Suprapubic skin (tissue), 4 donors: ENCODE measurements around the gene MTCL1. TPM values are rescaled to one million over a fixed set of nuclear protein-coding genes. Genes with fewer than 3 reads are reported as not detected.

Experiments used
- DNase-seq, 2 donors: peaks; one replicate each; pipeline ENCODE4 v3.0.0-alpha.2; 2019; ENCODE audit warnings: low spot score in 2 of 2
- H3K27ac ChIP-seq: fragments of 200-600 bp; sonication (generic); one replicate; pipeline ENCODE4 v1.5.1; 2019
- H3K27me3 ChIP-seq: fragments of 200-600 bp; sonication (generic); one replicate; pipeline ENCODE4 v1.5.1; 2019
- H3K36me3 ChIP-seq: fragments of 200-600 bp; sonication (generic); one replicate; pipeline ENCODE4 v1.5.1; 2019
- H3K4me1 ChIP-seq: fragments of 200-600 bp; sonication (generic); one replicate; pipeline ENCODE4 v1.5.1; 2019
- H3K4me3 ChIP-seq: fragments of 200-600 bp; sonication (generic); one replicate; pipeline ENCODE4 v1.5.1; 2019; ENCODE audit warnings: mild to moderate bottlenecking
- H3K9me3 ChIP-seq: fragments of 200-600 bp; sonication (generic); one replicate; pipeline ENCODE4 v1.5.1; 2019
- EP300 ChIP-seq: sonication (generic); formaldehyde crosslinking; IDR thresholded peaks from one replicate; pipeline ENCODE4 v1.6.1; 2017; ENCODE audit warnings: antibody characterized with exemption
- POLR2A ChIP-seq, 2 donors: fragments of 450-650 bp; IDR thresholded peaks; one replicate each; pipeline ENCODE4 v1.6.1; 2017; ENCODE audit warnings: antibody characterized with exemption in 2 of 2, mild to moderate bottlenecking in 2 of 2, moderate library complexity in 2 of 2
- POLR2AphosphoS5 ChIP-seq, 3 donors: sonication (generic); formaldehyde crosslinking; IDR thresholded peaks; one replicate each; pipeline ENCODE4 v1.6.1; 2017; ENCODE audit warnings: antibody characterized with exemption in 3 of 3
- WGBS: methylation state at CpG from one replicate; pipeline ENCODE4 v1.1.5; 2018; 5-methylcytosine and 5-hydroxymethylcytosine counted together
- total RNA-seq, 4 donors: library from RNA; depleted of rRNA; stranded (reverse); fragments of >200 nt; gene quantifications; one replicate each; pipeline ENCODE4 v1.1.0, GENCODE V29; 2016
- TF ChIP-seq, protein P1 (sequence below), 2 donors: fragments of 200-600 bp in 1 of 2; fragments of 450-650 bp in 1 of 2; sonication (generic) in 1 of 2; IDR thresholded peaks; one replicate each; pipeline ENCODE4 v1.5.1; 2016 to 2019; ENCODE audit warnings: antibody characterized with exemption in 2 of 2, mild to moderate bottlenecking in 1 of 2, moderate library complexity in 1 of 2

MTCL1 gene
- total RNA-seq, 4 donors from 2014 or later, result 7.0 to 9.4 (median 8.1) TPM

DNA sequence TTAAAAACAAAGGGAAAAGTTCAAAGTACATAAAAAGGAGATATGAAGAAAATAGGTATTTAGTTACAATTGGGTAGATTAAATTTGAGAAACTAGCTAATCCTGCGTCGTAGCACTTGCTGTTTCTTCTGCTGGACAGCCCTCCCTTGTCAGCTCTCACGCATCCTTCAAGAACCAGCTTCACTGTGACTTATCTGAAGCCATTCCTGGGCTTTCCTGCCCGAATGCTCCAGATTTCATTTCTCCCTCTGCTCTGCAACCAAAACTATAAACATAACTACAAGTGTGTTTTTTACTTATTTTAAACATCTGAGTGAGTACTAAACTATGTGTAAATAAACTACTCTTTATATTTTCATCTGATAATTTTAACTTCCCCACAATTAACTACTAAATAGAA lies 149.2 kb downstream of the MTCL1 start:
- Histone ChIP-seq H3K36me3 (no peaks in the 10 kb centered on the region), H3K4me3 (no peak overlapping the region), H3K27ac (no peak overlapping the region), H3K9me3 (no peaks in the 10 kb centered on the region), H3K27me3 (no peaks in the 10 kb centered on the region), H3K4me1 (no peaks in the 10 kb centered on the region)
- TF ChIP-seq POLR2AphosphoS5 (IDR thresholded peaks at IDR 0.05), result no peak
- TF ChIP-seq, protein P1, sequence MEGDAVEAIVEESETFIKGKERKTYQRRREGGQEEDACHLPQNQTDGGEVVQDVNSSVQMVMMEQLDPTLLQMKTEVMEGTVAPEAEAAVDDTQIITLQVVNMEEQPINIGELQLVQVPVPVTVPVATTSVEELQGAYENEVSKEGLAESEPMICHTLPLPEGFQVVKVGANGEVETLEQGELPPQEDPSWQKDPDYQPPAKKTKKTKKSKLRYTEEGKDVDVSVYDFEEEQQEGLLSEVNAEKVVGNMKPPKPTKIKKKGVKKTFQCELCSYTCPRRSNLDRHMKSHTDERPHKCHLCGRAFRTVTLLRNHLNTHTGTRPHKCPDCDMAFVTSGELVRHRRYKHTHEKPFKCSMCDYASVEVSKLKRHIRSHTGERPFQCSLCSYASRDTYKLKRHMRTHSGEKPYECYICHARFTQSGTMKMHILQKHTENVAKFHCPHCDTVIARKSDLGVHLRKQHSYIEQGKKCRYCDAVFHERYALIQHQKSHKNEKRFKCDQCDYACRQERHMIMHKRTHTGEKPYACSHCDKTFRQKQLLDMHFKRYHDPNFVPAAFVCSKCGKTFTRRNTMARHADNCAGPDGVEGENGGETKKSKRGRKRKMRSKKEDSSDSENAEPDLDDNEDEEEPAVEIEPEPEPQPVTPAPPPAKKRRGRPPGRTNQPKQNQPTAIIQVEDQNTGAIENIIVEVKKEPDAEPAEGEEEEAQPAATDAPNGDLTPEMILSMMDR (IDR thresholded peaks at IDR 0.05), result no peak
- WGBS, result 67% methylated on average over 4 of the region's 4 CpGs
- no peak for DNase-seq

DNA sequence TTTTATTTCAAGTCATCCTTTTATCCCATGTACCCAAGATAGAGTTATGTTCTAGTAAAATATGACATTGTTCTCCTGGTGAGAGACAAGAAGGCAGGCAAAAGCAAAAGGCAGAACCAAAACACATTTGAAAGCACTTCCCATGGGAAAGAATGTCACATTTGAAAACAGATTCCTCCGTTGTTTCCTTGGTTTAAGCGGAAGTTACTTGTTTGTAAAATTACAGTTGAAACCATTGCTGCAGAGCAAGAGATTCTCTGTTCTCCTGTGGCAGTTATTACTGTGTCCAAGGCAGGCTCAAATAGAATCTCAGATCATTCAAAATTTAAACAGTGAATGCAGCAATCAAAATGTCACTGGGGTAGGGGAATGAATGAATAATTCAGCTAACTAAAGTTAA lies 149.6 kb downstream of the MTCL1 start:
- H3K9me3 ChIP-seq, result no peaks in the 10 kb centered on the region
- no peak for DNase-seq
- WGBS, result 69% methylated on average over 2 of the region's 2 CpGs
- no peaks in the 10 kb centered on the region for H3K27me3 ChIP-seq
- H3K4me3 ChIP-seq, result no peak overlapping the region
- no peaks in the 10 kb centered on the region for H3K4me1 ChIP-seq
- no peak for TF ChIP-seq POLR2AphosphoS5 (IDR thresholded peaks at IDR 0.05)
- no peaks in the 10 kb centered on the region for H3K36me3 ChIP-seq
- no peak overlapping the region for H3K27ac ChIP-seq

DNA sequence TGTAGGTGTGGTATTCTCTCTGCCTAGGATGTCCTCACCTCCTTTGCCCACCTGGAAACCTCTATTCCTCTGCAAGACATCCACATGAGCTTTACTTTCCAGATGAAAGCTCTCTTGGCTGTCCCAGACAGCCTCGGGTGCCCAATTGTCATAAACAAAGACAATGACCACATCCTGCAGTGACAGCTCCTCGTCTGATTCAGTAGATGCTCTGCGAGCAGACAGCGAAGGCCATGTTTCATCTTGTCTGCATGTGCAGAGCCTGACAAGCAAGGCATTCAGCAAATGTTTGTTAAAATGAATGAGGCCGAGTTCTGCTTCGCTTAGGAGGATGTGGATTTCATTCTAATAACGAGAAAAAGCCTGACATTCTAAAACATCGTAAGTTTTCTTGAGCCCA lies 150.9 kb downstream of the MTCL1 start:
- TF ChIP-seq POLR2AphosphoS5 (IDR thresholded peaks at IDR 0.05) (no peak), EP300 (no peak), POLR2A (IDR thresholded peaks at IDR 0.05) (no peak)
- TF ChIP-seq, protein P1 (IDR thresholded peaks at IDR 0.05), result no peak
- Histone ChIP-seq H3K27ac (no peak overlapping the region), H3K36me3 (no peaks in the 10 kb centered on the region), H3K4me3 (no peak overlapping the region), H3K4me1 (no peaks in the 10 kb centered on the region), H3K27me3 (no peaks in the 10 kb centered on the region), H3K9me3 (no peaks in the 10 kb centered on the region)
- 80% methylated on average over 8 of the region's 8 CpGs for WGBS
- no peak for DNase-seq

DNA sequence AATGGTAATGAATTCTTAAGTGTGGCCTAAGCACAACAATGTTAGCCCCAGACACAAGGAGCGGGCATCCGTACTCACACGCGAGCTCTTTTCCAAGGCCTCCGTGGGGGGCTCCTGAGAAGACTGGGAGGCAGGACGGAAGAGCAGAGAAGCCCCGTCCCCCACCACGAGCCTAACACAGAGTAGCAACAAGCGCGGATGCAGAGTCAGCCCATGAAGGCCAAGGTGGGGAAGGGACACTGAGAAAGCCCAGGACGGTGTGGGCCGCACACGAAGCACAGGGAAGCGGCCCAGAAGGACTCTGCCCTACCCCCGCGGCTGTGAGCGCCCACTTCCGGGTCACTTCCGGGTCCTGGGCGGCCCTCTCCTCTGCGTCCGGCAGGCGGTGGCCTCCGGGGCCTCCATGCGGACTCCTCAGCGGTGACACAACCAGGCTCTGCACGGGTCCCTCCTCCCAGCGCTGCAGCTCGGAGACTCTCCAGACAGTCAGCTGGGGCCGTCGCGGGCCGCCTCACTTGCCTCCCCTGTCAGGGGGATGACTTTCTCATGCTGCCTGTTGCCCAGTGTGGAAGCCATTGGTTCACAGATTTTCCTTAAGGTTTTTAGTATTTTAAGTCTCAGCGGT lies 151.5 kb downstream of the MTCL1 start:
- H3K4me1 ChIP-seq, result no peaks in the 10 kb centered on the region
- H3K4me3 ChIP-seq, result no peak overlapping the region
- no peaks in the 10 kb centered on the region for H3K9me3 ChIP-seq
- WGBS, result 95% methylated on average over 27 of the region's 34 CpGs
- H3K27ac ChIP-seq, result no peak overlapping the region
- no peaks in the 10 kb centered on the region for H3K36me3 ChIP-seq
- DNase-seq, result no peak
- no peak for TF ChIP-seq EP300
- no peaks in the 10 kb centered on the region for H3K27me3 ChIP-seq

DNA sequence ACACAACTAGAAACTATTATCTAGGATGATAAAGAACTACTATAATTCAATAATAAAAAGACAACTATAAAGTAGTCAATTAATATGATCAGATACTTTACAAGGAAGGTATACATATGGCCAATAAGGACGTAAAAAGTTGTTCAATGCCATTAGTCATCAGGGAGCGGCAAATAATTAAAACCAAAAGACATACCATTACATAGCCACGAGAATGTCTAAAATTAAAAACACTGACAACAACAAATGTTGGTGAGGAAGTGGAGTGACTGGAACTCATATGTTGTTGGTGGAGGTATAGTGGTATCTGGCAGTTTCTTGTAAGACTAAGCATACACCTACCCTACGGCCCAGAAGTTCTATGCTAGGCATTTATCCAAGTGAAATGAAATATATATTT lies 152.4 kb downstream of the MTCL1 start:
- Histone ChIP-seq H3K4me3 (no peak overlapping the region), H3K4me1 (no peaks in the 10 kb centered on the region), H3K27ac (no peak overlapping the region), H3K27me3 (no peaks in the 10 kb centered on the region), H3K36me3 (no peaks in the 10 kb centered on the region), H3K9me3 (no peaks in the 10 kb centered on the region)
- TF ChIP-seq EP300 (no peak), POLR2A (IDR thresholded peaks at IDR 0.05) (no peak), POLR2AphosphoS5 (IDR thresholded peaks at IDR 0.05) (no peak)
- TF ChIP-seq, protein P1 (IDR thresholded peaks at IDR 0.05), result no peak
- no peak for DNase-seq
- WGBS, result 76% methylated on average over 4 of the region's 4 CpGs

DNA sequence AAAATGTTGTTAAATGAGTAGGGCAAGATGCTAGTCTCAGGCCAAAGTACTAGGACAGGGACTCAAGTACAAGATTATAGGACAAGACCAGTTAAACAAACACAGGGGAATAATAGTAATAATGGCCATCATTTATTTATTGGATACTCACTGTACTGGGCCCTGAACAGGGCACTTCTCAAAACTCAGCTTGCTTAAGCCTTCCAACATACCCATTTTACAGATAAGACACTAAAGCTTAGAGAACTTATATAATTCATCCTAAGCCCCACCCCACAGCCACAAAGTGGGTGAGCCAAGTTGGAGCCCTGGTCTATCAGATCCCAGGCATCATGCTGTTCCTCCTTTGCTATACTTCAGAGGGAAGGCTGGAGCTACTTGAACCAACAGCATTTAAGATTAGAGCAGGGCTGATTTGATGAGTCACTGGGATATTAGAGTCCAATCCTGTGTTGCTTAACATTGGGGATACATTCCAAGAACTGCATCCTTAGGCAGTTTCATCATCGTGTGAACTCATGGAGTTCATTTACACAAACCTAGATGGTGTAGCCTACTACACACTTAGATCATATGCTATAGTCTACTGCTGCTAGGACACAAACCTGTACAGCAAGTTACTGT lies 153.6 kb downstream of the MTCL1 start:
- no peak for DNase-seq
- 29% methylated on average over 1 of the region's 1 CpG for WGBS
- no peak overlapping the region for H3K27ac ChIP-seq
- no peaks in the 10 kb centered on the region for H3K9me3 ChIP-seq
- H3K4me3 ChIP-seq, result no peak overlapping the region
- no peaks in the 10 kb centered on the region for H3K4me1 ChIP-seq
- H3K27me3 ChIP-seq, result no peaks in the 10 kb centered on the region
- H3K36me3 ChIP-seq, result no peaks in the 10 kb centered on the region
- TF ChIP-seq POLR2AphosphoS5 (IDR thresholded peaks at IDR 0.05), result peak in 2 of 3 donors; percentile 13 to 36
- TF ChIP-seq, protein P1 (IDR thresholded peaks at IDR 0.05), result no peak
